ENCODE results near the gene CTBP2. TPM values are rescaled to one million over a fixed set of nuclear protein-coding genes. Genes with fewer than 3 reads are reported as not detected.

The CTBP2 gene
- total RNA-seq, 4 donors from 2014 or later = 65.9 to 129 (median 71.2) TPM

- TF ChIP-seq POLR2A (IDR thresholded peaks at IDR 0.05) = no peak
- no peak for TF ChIP-seq CTCF (IDR thresholded peaks at IDR 0.05)
- intact Hi-C loops (cut with DNase I; ENCODE audit: low total_unique reads) = no loop called here
- Histone ChIP-seq H3K4me3 (no peak overlapping the region), H3K4me1 (peaks cover 21 to 23% of the 10 kb centered on the region in 2 donors), H3K27ac (no peak overlapping the region), H3K27me3 (no peaks in the 10 kb centered on the region), H3K36me3 (no peaks in the 10 kb centered on the region), H3K9me3 (no peaks in the 10 kb centered on the region)
- no peak for DNase-seq
Measured at GRCh38 chr10:125144206-125144605, 16.2 kb downstream of the CTBP2 start.

- no peak overlapping the region for H3K4me3 ChIP-seq
- DNase-seq = no peak
- peaks cover 10 to 14% of the 10 kb centered on the region in 2 donors for H3K4me1 ChIP-seq
- H3K27ac ChIP-seq = no peak overlapping the region
- no peaks in the 10 kb centered on the region for H3K9me3 ChIP-seq
- H3K27me3 ChIP-seq = no peaks in the 10 kb centered on the region
- intact Hi-C loops (cut with DNase I; ENCODE audit: low total_unique reads) = no loop called here
- TF ChIP-seq CTCF (IDR thresholded peaks at IDR 0.05) (no peak), POLR2A (IDR thresholded peaks at IDR 0.05) (no peak)
- no peaks in the 10 kb centered on the region for H3K36me3 ChIP-seq
Measured at GRCh38 chr10:125142946-125143345, 17.4 kb downstream of the CTBP2 start.

GRCh38 chr10:125141860-125142484 is 18.4 kb downstream of the CTBP2 start:
- intact Hi-C loops (cut with DNase I; ENCODE audit: low total_unique reads) = no loop called here
- H3K4me3 ChIP-seq = no peak overlapping the region
- TF ChIP-seq POLR2A (IDR thresholded peaks at IDR 0.05) = no peak
- H3K27me3 ChIP-seq = no peaks in the 10 kb centered on the region
- no peak for DNase-seq
- no peaks in the 10 kb centered on the region for H3K36me3 ChIP-seq
- peaks cover 4 to 10% of the 10 kb centered on the region in 2 donors for H3K4me1 ChIP-seq
- H3K9me3 ChIP-seq = no peaks in the 10 kb centered on the region
- no peak overlapping the region for H3K27ac ChIP-seq

GRCh38 chr10:125141150-125141859 is 19.1 kb downstream of the CTBP2 start:
- Histone ChIP-seq H3K4me1 (peaks cover 0 to 11% of the 10 kb centered on the region in 2 donors), H3K9me3 (no peaks in the 10 kb centered on the region), H3K27ac (no peak overlapping the region), H3K4me3 (no peak overlapping the region), H3K27me3 (no peaks in the 10 kb centered on the region), H3K36me3 (no peaks in the 10 kb centered on the region)
- DNase-seq = no peak
- intact Hi-C loops (cut with DNase I; ENCODE audit: low total_unique reads) = no loop called here
- TF ChIP-seq CTCF (IDR thresholded peaks at IDR 0.05) = no peak
- TF ChIP-seq POLR2A (IDR thresholded peaks at IDR 0.05) = no peak

GRCh38 chr10:125140151-125140550 is 20.2 kb downstream of the CTBP2 start:
- intact Hi-C loops (cut with DNase I; ENCODE audit: low total_unique reads) = no loop called here
- H3K27ac ChIP-seq = no peak overlapping the region

More at GRCh38 chr10:125140151-125140550, 20.2 kb downstream of the CTBP2 start:
- Histone ChIP-seq H3K4me3 (no peak overlapping the region), H3K4me1 (peaks cover 0 to 16% of the 10 kb centered on the region in 2 donors), H3K36me3 (no peaks in the 10 kb centered on the region), H3K27me3 (no peaks in the 10 kb centered on the region), H3K9me3 (no peaks in the 10 kb centered on the region)
- no peak for TF ChIP-seq POLR2A (IDR thresholded peaks at IDR 0.05)
- TF ChIP-seq CTCF (IDR thresholded peaks at IDR 0.05) = no peak
- no peak for DNase-seq
